ENCODE data around the gene KCNK17.

Gene KCNK17

DNA sequence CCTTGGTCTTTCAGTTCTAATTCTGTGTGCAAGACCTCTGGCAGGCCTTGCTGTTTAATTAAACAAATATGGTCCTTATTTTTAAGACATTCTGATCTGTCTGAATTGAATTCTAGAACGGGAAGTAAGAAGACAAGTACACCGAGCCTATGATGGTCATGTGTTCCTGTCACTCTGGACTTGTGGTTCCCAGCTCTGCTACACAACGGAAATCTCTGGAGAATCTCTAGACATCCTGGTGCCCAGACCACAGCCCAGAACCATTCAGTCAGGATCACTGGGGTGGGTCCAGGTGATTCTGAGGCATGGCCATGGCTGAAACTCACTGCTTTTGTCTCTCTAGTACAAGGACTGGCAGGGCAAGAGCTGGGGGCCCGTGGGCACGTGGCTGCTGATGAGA, 24.2 kb upstream of the KCNK17 start:
- no peak for DNase-seq (ENCODE audit: low read depth)
- TF ChIP-seq, protein P1, sequence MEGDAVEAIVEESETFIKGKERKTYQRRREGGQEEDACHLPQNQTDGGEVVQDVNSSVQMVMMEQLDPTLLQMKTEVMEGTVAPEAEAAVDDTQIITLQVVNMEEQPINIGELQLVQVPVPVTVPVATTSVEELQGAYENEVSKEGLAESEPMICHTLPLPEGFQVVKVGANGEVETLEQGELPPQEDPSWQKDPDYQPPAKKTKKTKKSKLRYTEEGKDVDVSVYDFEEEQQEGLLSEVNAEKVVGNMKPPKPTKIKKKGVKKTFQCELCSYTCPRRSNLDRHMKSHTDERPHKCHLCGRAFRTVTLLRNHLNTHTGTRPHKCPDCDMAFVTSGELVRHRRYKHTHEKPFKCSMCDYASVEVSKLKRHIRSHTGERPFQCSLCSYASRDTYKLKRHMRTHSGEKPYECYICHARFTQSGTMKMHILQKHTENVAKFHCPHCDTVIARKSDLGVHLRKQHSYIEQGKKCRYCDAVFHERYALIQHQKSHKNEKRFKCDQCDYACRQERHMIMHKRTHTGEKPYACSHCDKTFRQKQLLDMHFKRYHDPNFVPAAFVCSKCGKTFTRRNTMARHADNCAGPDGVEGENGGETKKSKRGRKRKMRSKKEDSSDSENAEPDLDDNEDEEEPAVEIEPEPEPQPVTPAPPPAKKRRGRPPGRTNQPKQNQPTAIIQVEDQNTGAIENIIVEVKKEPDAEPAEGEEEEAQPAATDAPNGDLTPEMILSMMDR (conservative IDR thresholded peaks at IDR 0.05; ENCODE audit: low read depth, low read length) = no peak
- H3K4me3 ChIP-seq (ENCODE audit: low read length) = no peak overlapping the region

DNA sequence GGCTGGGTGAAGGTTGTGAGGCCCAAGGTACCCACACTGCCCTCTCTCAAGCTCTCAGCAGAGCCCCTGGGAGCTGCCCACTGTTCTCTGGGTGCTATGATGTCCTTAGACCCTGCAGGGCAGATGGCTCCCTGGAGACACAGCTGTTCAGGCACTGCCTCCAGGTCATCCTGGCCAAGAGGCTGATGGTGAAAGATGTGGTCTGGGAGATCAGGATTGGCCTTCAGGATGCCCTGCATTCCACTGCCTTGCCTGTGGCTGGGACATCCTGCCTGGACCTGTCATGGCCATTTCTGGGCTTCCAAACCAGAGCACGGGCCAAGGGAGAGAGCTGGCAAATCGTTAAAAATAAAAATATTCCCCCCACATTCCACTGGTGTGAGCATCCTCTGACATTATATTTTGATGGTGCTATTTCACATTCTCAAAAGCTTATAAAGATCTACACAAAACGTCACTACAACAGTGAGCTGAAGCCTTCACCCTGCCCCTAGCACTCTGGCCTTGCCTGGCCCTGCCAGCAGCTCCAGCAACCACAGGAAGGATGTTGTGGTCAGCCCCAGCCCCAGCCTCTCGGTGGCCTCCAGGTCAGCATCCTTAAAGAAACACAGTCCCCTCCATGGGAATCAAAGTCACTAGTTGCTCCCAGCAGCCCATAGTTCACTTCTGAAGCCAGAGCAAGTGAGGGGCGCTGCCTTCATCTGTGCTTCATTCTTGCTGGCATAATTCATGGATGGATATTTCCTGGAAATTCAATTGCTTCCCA, 21.7 kb upstream of the KCNK17 start:
- DNase-seq (ENCODE audit: low read depth) = no peak
- H3K4me3 ChIP-seq (ENCODE audit: low read length) = no peak overlapping the region
- TF ChIP-seq, protein P1 (conservative IDR thresholded peaks at IDR 0.05; ENCODE audit: low read depth, low read length) = no peak

DNA sequence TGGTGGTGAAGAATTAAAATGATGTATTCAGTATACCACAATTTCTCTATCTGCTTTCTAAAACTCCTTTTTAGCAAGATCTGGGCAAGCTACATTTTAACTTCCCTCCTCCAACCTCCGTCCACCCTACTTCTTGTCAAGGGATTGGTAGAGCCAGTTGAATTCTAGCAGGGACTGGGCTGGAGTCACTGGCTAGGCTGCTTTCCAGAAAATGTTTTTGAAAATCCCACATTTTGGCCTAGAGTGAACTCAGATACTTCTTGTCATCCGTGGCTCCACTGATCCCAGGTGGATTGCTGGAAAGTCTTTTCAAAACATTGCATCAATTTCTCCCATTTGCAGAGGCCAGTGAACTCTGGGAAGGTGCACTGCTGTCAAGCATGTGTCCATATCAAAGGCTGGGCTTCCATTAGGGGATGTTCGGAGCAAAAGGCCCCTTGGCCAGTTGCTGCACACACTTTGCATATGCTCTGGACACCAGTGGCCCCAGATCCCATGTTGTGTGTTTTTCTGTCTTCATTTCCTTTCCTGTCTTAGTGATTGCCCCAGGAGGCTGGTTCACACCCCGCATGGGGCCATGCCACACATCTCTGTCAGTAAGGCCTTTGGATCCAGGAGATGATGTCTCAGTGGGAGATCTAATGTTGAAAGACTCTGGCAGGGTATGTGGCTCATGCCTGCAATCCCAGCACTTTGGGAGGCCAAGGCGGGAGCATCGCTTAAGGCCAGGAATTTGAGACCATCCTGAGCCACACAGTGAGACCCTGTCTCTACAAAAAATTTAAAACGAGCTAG, 19.6 kb upstream of the KCNK17 start:
- DNase-seq (ENCODE audit: low read depth) = no peak
- no peak overlapping the region for H3K4me3 ChIP-seq (ENCODE audit: low read length)
- TF ChIP-seq, protein P1 (conservative IDR thresholded peaks at IDR 0.05; ENCODE audit: low read depth, low read length) = no peak

DNA sequence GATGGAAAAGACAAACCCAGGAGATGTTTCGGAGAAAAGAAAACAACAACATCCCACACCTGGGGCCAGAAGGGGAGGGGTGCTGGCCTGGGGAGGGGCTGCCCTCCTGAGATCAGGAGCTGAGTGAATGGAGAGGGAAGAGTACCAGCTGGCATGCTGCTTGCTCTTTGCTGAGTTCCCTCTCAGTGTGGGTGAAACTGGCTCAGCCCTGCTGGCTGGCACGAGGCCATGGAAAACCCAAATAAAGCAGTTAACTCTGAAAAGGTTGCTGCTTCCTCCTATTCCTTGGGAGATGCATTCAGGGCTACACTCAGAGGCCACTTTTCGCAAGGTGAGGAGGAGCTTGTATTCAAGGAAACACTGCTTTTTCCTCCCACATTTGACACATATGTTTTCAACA, 16.3 kb upstream of the KCNK17 start:
- DNase-seq (ENCODE audit: low read depth) = no peak
- H3K4me3 ChIP-seq (ENCODE audit: low read length) = no peak overlapping the region
- TF ChIP-seq, protein P1 (conservative IDR thresholded peaks at IDR 0.05; ENCODE audit: low read depth, low read length) = no peak

DNA sequence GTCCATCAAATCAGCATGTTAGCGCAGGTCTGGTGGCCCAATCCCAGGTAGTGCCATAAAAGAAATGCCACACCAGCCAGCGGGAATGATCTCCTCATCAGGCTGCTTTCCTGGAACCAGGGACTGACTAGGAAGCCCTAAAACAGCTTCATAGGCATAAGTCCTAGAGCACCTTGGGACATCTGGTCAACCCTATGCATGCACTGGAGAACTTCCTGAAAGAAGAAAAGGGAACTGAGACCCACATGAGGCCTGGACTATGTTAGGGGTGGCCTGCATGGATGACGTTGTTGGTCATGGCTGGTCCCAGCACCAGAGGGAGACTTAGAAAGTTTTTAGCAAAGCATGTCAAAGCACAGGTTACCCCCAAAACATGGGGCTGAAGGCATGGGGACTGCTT, 15.8 kb upstream of the KCNK17 start:
- no peak for DNase-seq (ENCODE audit: low read depth)
- TF ChIP-seq, protein P1 (conservative IDR thresholded peaks at IDR 0.05; ENCODE audit: low read depth, low read length) = no peak
- no peak overlapping the region for H3K4me3 ChIP-seq (ENCODE audit: low read length)

DNA sequence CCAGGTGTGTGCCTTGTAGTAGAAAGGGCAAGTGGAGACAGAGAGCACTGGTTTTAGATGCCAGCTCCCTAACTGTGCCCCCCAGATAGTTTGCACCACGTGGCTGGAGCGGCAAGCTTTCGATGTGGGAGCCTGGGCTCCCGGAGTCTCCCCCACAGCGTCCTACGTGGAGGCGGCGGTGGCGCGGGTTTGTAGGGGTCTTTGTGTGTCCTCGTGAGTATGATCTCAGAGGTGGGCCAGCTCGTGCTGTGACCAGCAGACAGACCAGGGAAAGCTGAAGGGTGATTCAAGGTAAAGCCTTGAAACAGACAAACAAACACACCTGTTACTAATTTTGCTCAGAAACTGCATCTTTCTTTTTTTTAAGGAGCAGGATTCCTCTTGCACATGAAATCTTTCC, 13.8 kb upstream of the KCNK17 start:
- TF ChIP-seq, protein P1 (conservative IDR thresholded peaks at IDR 0.05; ENCODE audit: low read depth, low read length) = no peak
- H3K4me3 ChIP-seq (ENCODE audit: low read length) = no peak overlapping the region
- DNase-seq (ENCODE audit: low read depth) = no peak
